HG03135 (cell line): Measurements from ENCODE around the gene TMEM196.

Experiments used
- ATAC-seq: cut with Tn5 transposase; IDR thresholded peaks from one replicate; pipeline ENCODE4 v1.9.1; 2021; ENCODE audit warnings: mild to moderate bottlenecking, moderate library complexity; ENCODE audit not compliant: unreplicated experiment

TMEM196 gene

DNA sequence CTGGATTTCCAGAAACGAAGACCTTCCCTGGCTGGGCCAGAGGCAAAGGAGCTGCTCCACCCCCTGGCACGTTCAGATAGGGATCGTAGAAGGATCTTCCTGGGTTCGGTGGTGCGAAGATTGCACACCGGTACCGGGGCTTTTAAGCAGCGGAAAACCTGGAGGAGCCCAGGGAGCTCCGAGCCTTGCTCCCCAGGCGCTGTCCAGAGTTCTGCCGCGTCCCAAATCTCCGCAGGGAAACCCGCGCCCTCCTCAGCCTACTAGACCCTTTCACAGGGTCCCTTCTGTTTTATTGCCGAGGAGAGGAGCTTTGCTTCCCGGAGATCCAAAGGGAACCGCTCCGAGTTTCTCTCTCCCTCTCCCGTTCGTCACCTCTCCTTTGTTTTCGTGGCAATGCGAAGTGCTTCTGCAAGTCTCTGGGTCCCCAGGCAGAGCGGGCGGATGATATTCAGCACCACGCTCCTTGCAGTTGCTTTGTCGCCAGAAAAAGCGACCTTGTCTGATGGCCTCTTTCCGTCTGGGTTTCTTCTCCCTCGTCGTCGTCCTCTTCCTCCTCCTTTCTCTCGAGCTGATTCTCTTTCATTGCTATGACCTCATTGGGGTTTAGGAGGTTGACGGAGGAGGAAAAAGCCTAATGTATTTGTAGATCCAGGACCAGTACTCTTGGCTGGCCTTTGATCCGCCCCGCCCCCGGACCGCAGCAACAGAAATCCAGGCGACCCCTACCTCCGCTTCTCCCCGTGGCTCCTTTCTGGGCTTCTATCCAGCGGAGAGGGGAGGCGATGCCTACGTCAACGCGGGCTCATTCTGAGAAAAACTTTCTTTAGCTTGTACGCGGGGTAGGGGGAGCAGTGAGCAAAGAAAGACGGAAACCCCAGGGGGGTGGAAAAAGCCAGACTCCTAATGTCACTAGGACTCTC lies at the start of gene TMEM196:
Gene TMEM196 (minus strand): TSS at position 777 of the 920 bp plus-strand sequence. CDS start 921 bp downstream, outside the sequence.
- no peak for ATAC-seq

GRCh38 chr7:19816128-19816527 lies 42.7 kb upstream of the TMEM196 start:
- ATAC-seq, result no peak

- no peak for ATAC-seq
Observed at GRCh38 chr7:19815546-19815945, 42.1 kb upstream of the TMEM196 start.

- no peak for ATAC-seq
Observed at GRCh38 chr7:19814776-19815175, 41.4 kb upstream of the TMEM196 start.

- no peak for ATAC-seq
Observed at GRCh38 chr7:19811386-19811785, 38.0 kb upstream of the TMEM196 start.

DNA sequence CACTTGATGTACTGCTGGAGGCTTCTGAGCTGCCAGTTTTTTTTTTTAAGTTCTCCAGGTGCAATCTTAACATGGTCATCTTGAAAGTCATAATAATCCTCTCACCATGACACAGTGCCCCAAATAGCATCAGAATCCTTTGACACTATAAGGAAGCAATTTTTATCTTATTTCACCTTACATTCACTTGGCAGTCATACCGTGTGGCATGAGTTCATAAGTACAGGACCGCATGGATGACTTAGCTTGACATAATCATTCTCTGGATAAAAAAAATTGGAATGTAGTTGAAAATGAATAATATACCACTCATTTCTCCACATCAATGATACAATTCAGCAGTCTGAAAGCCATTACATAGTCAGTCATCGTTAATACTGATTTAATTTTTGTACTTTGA lies 25.6 kb upstream of the TMEM196 start:
- no peak for ATAC-seq

GRCh38 chr7:19783541-19783940 lies 10.1 kb upstream of the TMEM196 start:
- no peak for ATAC-seq

GRCh38 chr7:19776981-19777380 lies 3.6 kb upstream of the TMEM196 start:
- no peak for ATAC-seq

DNA sequence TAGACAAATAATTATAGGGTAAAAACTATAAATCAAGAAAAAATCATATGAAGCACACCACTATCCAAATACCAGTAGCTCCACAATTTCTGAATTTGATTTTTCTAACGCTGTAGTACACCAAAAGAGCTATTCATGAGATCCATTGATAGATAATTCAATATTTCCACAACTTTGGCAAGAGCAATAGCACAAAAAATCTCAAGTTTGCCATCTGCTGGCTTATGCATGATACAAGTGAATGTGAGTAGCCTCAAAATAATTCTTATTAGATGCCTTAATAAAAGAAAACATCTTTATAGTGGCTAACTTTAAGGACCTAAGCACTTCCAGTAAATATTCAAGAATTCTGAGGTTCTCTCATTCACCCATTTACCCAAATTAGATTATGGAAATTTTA lies 2.2 kb upstream of the TMEM196 start:
- no peak for ATAC-seq

GRCh38 chr7:19772306-19772705 lies 1.1 kb downstream of the TMEM196 start:
- no peak for ATAC-seq

GRCh38 chr7:19762631-19763030 lies 10.8 kb downstream of the TMEM196 start:
- ATAC-seq, result no peak

GRCh38 chr7:19754521-19755116 lies 18.8 kb downstream of the TMEM196 start:
- no peak for ATAC-seq

- ATAC-seq, result no peak
Observed at GRCh38 chr7:19752020-19752419, 21.4 kb downstream of the TMEM196 start.

DNA sequence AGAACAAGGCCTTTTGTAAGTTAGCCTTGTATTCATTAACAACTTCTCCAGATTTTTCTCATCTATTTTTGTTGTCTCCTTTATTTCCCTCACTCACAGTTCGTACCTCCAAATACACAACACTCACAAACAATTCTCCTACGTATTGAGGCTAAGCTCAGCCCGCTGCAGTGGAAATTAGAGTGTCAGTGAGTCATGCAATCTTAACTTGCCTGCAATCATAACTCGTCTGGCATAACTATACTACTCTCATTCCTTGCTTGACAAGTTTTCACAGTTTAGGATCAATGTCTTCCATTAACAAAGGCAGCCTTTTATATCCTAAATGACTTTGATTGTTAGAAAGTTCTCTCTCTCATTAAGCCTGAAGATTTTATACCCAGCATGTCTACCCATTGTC lies 23.8 kb downstream of the TMEM196 start:
- no peak for ATAC-seq

DNA sequence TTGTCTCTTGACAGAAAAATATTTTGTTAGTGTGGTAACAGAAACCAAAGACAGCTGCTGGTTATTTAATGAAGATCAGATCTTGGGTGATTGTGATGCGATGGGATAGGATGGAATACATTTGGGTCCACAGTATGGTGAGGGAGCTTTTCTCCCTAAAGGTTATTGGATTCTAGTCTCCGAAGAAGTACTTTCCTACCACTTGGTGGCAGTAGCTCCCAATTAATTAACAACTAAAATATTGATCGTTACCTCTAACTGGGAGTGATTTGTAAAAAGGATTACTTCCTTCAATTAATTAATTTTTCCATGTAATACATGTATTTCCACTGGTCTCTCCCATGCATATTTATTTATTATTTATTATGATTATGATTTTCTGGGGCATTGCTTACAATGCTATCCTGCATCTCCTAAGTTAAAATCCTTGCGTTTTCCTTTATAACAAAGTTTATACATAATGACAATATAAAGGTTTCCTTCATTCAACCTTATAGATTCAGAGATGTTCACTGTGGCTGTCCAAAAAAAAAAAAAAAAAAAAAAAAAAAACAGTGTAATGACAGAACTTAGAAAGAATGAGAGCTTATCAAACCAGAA lies 25.6 kb downstream of the TMEM196 start:
- no peak for ATAC-seq

- ATAC-seq, result no peak
Observed at GRCh38 chr7:19744075-19744474, 29.3 kb downstream of the TMEM196 start.

DNA sequence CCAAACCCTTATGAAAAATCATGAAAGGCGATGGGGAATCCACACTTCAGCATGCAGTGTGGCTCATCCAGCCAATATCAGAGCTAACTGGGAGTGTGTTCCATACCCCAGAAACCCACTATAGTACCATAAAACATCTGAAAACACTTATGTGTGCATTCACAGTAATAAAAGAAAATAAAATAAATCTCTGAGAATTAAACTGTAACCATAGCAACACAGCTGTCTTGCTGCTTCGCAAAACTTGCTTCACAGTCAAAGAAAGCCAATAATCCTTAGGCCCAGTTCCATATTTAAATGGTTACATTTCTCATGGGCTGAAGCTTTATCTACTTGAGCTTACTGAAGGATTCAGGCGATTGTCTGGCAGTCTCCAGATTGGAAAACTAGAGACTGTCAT lies 44.7 kb downstream of the TMEM196 start:
- ATAC-seq, result no peak

DNA sequence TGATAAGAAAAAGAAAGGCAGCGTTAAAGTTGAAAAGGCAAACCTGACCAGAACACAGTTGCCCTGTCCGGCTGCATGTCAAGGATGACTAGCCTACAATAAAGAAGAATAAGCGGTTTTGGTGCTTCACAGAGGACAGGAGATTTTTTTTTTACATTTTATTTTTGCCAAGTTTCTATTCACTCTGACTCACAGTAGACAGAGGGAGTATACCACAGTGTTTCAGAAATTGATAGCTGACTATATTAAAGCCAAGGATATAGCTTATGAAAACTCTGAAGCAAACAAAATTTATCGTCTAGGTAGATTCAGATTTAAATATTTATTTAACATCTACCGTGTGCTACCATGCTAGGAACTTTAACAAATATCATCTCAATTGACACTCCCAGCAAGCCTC lies 47.6 kb downstream of the TMEM196 start:
- ATAC-seq, result no peak

- no peak for ATAC-seq
Observed at GRCh38 chr7:19715499-19715898, 57.9 kb downstream of the TMEM196 start.

GRCh38 chr7:19713676-19714075 lies 59.7 kb downstream of the TMEM196 start:
- ATAC-seq, result no peak

- ATAC-seq, result no peak
Observed at GRCh38 chr7:19709249-19709578, 64.2 kb downstream of the TMEM196 start.
